Measurements from ENCODE around the gene EDARADD. TPM values are rescaled to one million over a fixed set of nuclear protein-coding genes. Genes with fewer than 3 reads are reported as not detected.

Gene EDARADD
- total RNA-seq, 1 experiment from 2014 or later = 35.4 TPM

DNA sequence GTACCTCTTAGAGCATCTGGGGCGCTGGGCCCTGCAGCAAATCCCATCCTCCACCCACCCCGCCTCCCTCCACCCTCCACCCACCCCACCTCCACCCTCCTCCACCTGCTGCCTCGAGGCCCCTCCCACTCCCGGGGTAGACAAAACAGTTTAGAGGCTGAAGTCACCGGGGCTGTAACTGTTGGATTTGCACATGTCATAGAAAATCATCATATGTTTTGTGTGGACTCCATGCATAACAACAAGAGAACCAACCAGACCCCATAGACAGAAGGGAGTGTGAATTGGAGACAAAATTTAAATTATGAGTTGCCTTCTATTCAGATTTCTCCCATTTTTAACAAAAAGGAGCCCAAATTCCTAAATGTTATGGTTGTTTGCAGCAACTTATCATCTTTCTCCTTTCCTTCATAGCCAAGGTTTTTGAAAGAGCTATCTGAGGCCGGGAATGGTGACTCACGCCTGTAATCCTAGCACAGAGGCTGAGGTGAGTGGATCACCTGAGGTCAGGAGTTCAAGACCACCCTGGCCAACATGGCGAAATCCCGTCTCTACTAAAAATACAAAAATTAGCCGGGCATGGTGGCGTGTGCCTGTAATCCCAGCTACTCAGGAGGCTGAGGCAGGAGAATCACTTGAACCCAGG lies 101.5 kb downstream of the EDARADD start:
- in situ Hi-C loops (cut with HindIII; ENCODE audit: low pct_unique_long_range_greater_than_20kb, low sequenced_read_pairs) (no loop called here), intact Hi-C loops (cut with micrococcal nuclease; ENCODE audit: unreplicated experiment) (loop anchor here (10.0 kb wide), 1 partner anchor 391 kb away; no protein-coding TSS in a partner anchor)
- DNase-seq (ENCODE audit: low read depth, low spot score) (no peak), ATAC-seq (no peak)
- Histone ChIP-seq H3K27me3 (ENCODE audit: control insufficient read depth, insufficient read depth, low read length) (no peaks in the 10 kb centered on the region), H3K4me1 (ENCODE audit: control insufficient read depth, insufficient read depth, low read length) (peaks cover 12% of the 10 kb centered on the region), H3K9me3 (ENCODE audit: control insufficient read depth, insufficient read depth, low read depth, low read length) (no peaks in the 10 kb centered on the region), H3K4me3 (ENCODE audit: low read depth in 2 of 2, low read length in 2 of 2) (no peak overlapping the region), H3K36me3 (ENCODE audit: control insufficient read depth, insufficient read depth, low read length) (no peaks in the 10 kb centered on the region), H3K27ac (ENCODE audit: low read length) (peak overlapping the region; percentile 81)
- TF ChIP-seq, protein P1, sequence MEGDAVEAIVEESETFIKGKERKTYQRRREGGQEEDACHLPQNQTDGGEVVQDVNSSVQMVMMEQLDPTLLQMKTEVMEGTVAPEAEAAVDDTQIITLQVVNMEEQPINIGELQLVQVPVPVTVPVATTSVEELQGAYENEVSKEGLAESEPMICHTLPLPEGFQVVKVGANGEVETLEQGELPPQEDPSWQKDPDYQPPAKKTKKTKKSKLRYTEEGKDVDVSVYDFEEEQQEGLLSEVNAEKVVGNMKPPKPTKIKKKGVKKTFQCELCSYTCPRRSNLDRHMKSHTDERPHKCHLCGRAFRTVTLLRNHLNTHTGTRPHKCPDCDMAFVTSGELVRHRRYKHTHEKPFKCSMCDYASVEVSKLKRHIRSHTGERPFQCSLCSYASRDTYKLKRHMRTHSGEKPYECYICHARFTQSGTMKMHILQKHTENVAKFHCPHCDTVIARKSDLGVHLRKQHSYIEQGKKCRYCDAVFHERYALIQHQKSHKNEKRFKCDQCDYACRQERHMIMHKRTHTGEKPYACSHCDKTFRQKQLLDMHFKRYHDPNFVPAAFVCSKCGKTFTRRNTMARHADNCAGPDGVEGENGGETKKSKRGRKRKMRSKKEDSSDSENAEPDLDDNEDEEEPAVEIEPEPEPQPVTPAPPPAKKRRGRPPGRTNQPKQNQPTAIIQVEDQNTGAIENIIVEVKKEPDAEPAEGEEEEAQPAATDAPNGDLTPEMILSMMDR (IDR thresholded peaks at IDR 0.05) = no peak
- TF ChIP-seq POLR2AphosphoS5 (IDR thresholded peaks at IDR 0.05; ENCODE audit: low read depth, low read length) (no peak), REST (IDR thresholded peaks at IDR 0.05; ENCODE audit: insufficient read depth in 1 of 2, low read depth in 2 of 2, low read length in 1 of 2) (no peak), SIN3A (IDR thresholded peaks at IDR 0.05; ENCODE audit: borderline replicate concordance, insufficient read depth, low read depth, low read length) (no peak), TCF7L2 (IDR thresholded peaks at IDR 0.05; ENCODE audit: low read depth, low read length) (no peak)
- ChIA-PET CTCF (no interaction called here), POLR2A (interaction anchor here (1.1 kb wide), 1 partner anchor 9 kb away, joined by 5 read pairs; no protein-coding TSS in a partner anchor)
- no TSS peak for BruUV-seq (replicated peaks)

DNA sequence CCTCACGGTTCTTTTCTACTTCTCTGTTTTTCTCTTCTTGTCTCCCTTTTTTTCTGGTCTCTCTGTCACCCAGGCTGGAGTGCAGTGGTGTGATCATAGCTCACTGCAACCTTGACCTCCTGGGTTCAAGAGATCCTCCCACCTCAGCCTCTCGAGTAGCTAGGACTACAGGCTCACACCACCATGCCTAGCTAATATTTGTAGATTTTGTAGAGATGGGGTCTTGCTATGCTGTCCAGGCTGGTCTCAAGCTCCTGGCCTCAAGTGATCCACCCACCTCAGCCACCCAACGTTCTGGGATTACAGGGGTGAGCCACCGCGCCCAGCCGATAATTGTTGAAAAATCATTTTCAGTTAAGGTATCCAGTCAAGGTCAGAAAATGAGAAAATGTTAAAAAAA lies 103.8 kb downstream of the EDARADD start:
- ATAC-seq (no peak), DNase-seq (ENCODE audit: low read depth, low spot score) (no peak)
- BruUV-seq (replicated peaks) = no TSS peak
- Histone ChIP-seq H3K4me3 (ENCODE audit: low read depth in 2 of 2, low read length in 2 of 2) (no peak overlapping the region), H3K9me3 (ENCODE audit: control insufficient read depth, insufficient read depth, low read depth, low read length) (no peaks in the 10 kb centered on the region), H3K36me3 (ENCODE audit: control insufficient read depth, insufficient read depth, low read length) (no peaks in the 10 kb centered on the region), H3K27me3 (ENCODE audit: control insufficient read depth, insufficient read depth, low read length) (no peaks in the 10 kb centered on the region), H3K27ac (ENCODE audit: low read length) (peak overlapping the region; percentile 78; the same call in 1 of the 2 replicates), H3K4me1 (ENCODE audit: control insufficient read depth, insufficient read depth, low read length) (peaks cover 16% of the 10 kb centered on the region)
- in situ Hi-C loops (cut with HindIII; ENCODE audit: low pct_unique_long_range_greater_than_20kb, low sequenced_read_pairs) = no loop called here
- TF ChIP-seq TCF7L2 (IDR thresholded peaks at IDR 0.05; ENCODE audit: low read depth, low read length) (no peak), REST (IDR thresholded peaks at IDR 0.05; ENCODE audit: insufficient read depth in 1 of 2, low read depth in 2 of 2, low read length in 1 of 2) (no peak), SIN3A (IDR thresholded peaks at IDR 0.05; ENCODE audit: borderline replicate concordance, insufficient read depth, low read depth, low read length) (no peak), POLR2AphosphoS5 (IDR thresholded peaks at IDR 0.05; ENCODE audit: low read depth, low read length) (no peak)
- TF ChIP-seq, protein P1 (IDR thresholded peaks at IDR 0.05) = no peak
- POLR2A ChIA-PET = no interaction called here
- intact Hi-C loops (cut with micrococcal nuclease; ENCODE audit: unreplicated experiment) = loop anchor here (10.0 kb wide), 1 partner anchor 393 kb away; no protein-coding TSS in a partner anchor
- CTCF ChIA-PET = no interaction called here
